HepG2 (cell line): Measurements from ENCODE around the gene USP40. TPM values are rescaled to one million over a fixed set of nuclear protein-coding genes. Genes with fewer than 3 reads are reported as not detected.
A peak's percentile ranks its signal among the peaks of the same experiment; 100 is the strongest.

Experiments used
- ATAC-seq: fragments of 200-7000 bp; cut with Tn5 transposase; 3 replicates; pipeline ENCODE4 v1.9.1; 2020; ENCODE audit warnings: mild to moderate bottlenecking, moderate library complexity
- BruUV-seq: library from RNA; stranded (reverse); fragments of 400-500 nt; replicated peaks from 2 replicates; lab custom pipeline; 2021; lab: Mats Ljungman, UMichigan
- CTCF ChIA-PET: fragments of 300-600 bp; formaldehyde crosslinking; extraction: SDS; loops from one replicate; lab custom pipeline; 2021; ENCODE audit warnings: low total read pairs, inconsistent platforms, low intra/inter-chr PET ratio; lab: Yijun Ruan, JAX
- POLR2A ChIA-PET: fragments of 350-600 bp; sonication (Branson Sonifier 250); formaldehyde crosslinking; loops from one replicate; lab custom pipeline; 2020; ENCODE audit warnings: antibody characterized with exemption, inconsistent platforms; lab: Yijun Ruan, JAX
- DNase-seq: peaks from one replicate; pipeline ENCODE4 v3.0.0-alpha.2; 2015; ENCODE audit warnings: low spot score
- FAIRE-seq: peaks from 3 replicates; lab custom pipeline; 2011; peaks lifted over from hg19 to GRCh38; lab: Jason Lieb, UNC
- H2AFZ ChIP-seq: one replicate; pipeline ENCODE4 v1.6.1; 2011; ENCODE audit warnings: low read length, inconsistent platforms
- H3K27ac ChIP-seq: fragments of 300-600 bp; 3 replicates; pipeline ENCODE4 v1.8.0; 2011; ENCODE audit warnings: mixed run types, mild to moderate bottlenecking, mixed read lengths, low read length, inconsistent platforms; ENCODE audit not compliant: insufficient read depth; ENCODE audit errors: extremely low read length
- H3K27me3 ChIP-seq, 2 experiments: fragments of 200-600 bp in 1 of 2; 2 replicates in 1 of 2; 3 replicates in 1 of 2; pipeline versions ENCODE4 v1.6.0 to v1.8.0; 2011; ENCODE audit warnings: low read length in 2 of 2, mild to moderate bottlenecking in 2 of 2, moderate library complexity in 2 of 2, inconsistent platforms in 1 of 2; ENCODE audit not compliant: insufficient read depth in 2 of 2, control insufficient read depth in 1 of 2
- H3K36me3 ChIP-seq, 2 experiments: fragments of 200-600 bp in 1 of 2; replicated peaks in 1 of 2; 2 replicates in 1 of 2; 3 replicates in 1 of 2; pipeline versions ENCODE4 v1.5.1 to v1.8.0; 2011; ENCODE audit warnings: low read length in 2 of 2, inconsistent platforms in 1 of 2; ENCODE audit not compliant: insufficient read depth in 2 of 2, control insufficient read depth in 1 of 2
- H3K4me1 ChIP-seq: 2 replicates; pipeline ENCODE4 v1.5.1; 2012; ENCODE audit warnings: low read length, inconsistent platforms; ENCODE audit not compliant: insufficient read depth
- H3K4me2 ChIP-seq: 2 replicates; pipeline ENCODE4 v1.6.0; 2011; ENCODE audit warnings: low read depth, low read length, inconsistent platforms
- H3K4me3 ChIP-seq, 3 experiments: fragments of 200-600 bp in 1 of 3; sonication (generic), shearing (Covaris generic) in 1 of 3; replicated peaks in 1 of 3; 2 replicates each; pipeline ENCODE4 v1.5.1; 2011 to 2016; ENCODE audit warnings: low read length in 3 of 3, inconsistent platforms in 2 of 3, low read depth in 2 of 3, mild to moderate bottlenecking in 2 of 3, control low read depth in 1 of 3, mixed read lengths in 1 of 3; ENCODE audit not compliant: insufficient read depth in 1 of 3
- H3K79me2 ChIP-seq: one replicate; pipeline ENCODE4 v1.6.1; 2011; ENCODE audit warnings: low read length, inconsistent platforms; ENCODE audit not compliant: insufficient read depth
- H3K9ac ChIP-seq: 2 replicates; pipeline ENCODE4 v1.6.0; 2011; ENCODE audit warnings: mild to moderate bottlenecking, low read depth, low read length, inconsistent platforms; ENCODE audit not compliant: insufficient read depth
- H3K9me3 ChIP-seq: 2 replicates; pipeline ENCODE4 v1.5.1; 2012; ENCODE audit warnings: mild to moderate bottlenecking, low read length
- H4K20me1 ChIP-seq: 2 replicates; pipeline ENCODE4 v1.6.0; 2011; ENCODE audit warnings: inconsistent platforms, mild to moderate bottlenecking, low read length, moderate library complexity; ENCODE audit not compliant: insufficient read depth
- ARID4A ChIP-seq: sonication (generic); formaldehyde crosslinking; IDR thresholded peaks from 2 replicates; pipeline ENCODE4 v1.5.0; 2020; ENCODE audit warnings: mild to moderate bottlenecking, missing genetic modification reagents, borderline replicate concordance
- HMGXB3 ChIP-seq: sonication (generic); formaldehyde crosslinking; IDR thresholded peaks from 2 replicates; pipeline ENCODE4 v1.4.0; 2020; ENCODE audit warnings: missing genetic modification reagents, borderline replicate concordance
- HNF4A ChIP-seq: sonication (generic); formaldehyde crosslinking; IDR thresholded peaks from 2 replicates; pipeline ENCODE4 v1.4.0; 2020; ENCODE audit warnings: missing genetic modification reagents
- MNT ChIP-seq: fragments of 450-650 bp; IDR thresholded peaks from 2 replicates; pipeline ENCODE4 v1.6.1; 2016
- ZBED4 ChIP-seq: sonication (generic); formaldehyde crosslinking; IDR thresholded peaks from 2 replicates; pipeline ENCODE4 v1.4.0; 2020; ENCODE audit warnings: missing genetic modification reagents, borderline replicate concordance
- WGBS: methylation state at CpG from one replicate; pipeline ENCODE4 v1.1.6; 2017; ENCODE audit warnings: low lambda C conversion rate; 5-methylcytosine and 5-hydroxymethylcytosine counted together
- in situ Hi-C: cut with HindIII; loops from 2 replicates; pipeline ENCODE4 v1.10.0; 2017; ENCODE audit warnings: low pct_unique_long_range_greater_than_20kb; ENCODE audit not compliant: extremely low pct_ligation_motif_present
- intact Hi-C: fragments of 100-400 bp; cut with micrococcal nuclease; formaldehyde crosslinking; loops from one replicate; pipeline ENCODE4 v1.10.0; 2022; ENCODE audit not compliant: unreplicated experiment
- polyA plus RNA-seq, 8 experiments: library from polyadenylated mRNA; depleted of rRNA in 3 of 8; stranded (reverse) in 7 of 8; unstranded in 1 of 8; fragments of >200 nt; fragmentation: Illumina TruSeq in 4 of 8; extraction: Trizol in 4 of 8; gene quantifications; 2 replicates each; pipeline versions ENCODE4 v1.2.1 to v1.2.3, GENCODE V29; 2011 to 2016; ENCODE audit warnings: low read depth in 4 of 8, missing spikeins in 1 of 8, mixed read lengths in 1 of 8; ENCODE audit not compliant: insufficient read depth in 1 of 8
- total RNA-seq, 5 experiments: library from RNA; depleted of rRNA; stranded (reverse); fragments of >200 nt; fragmentation: Illumina TruSeq; extraction: Trizol; gene quantifications; 2 replicates each; pipeline ENCODE4 v1.2.3, GENCODE V29; 2016; ENCODE audit warnings: low read depth in 1 of 5

The USP40 gene
- total and polyA plus RNA-seq, 2 of the 13 experiments (the other 11 are each of a cell fraction or from before 2014, with no cell fraction given), result 41.0 to 46.3 TPM

GRCh38 chr2:233572468-233572867 lies 5.9 kb upstream of the USP40 start:
- TF ChIP-seq ARID4A (CRISPR knock-in tag) (no peak), MNT (0 out of 2 replicates have a peak, but pooled peaks have one; percentile 30), HMGXB3 (CRISPR knock-in tag) (no peak), HNF4A (no peak), ZBED4 (CRISPR knock-in tag) (no peak)
- Histone ChIP-seq H3K9ac (no peak overlapping the region), H3K4me1 (no peaks in the 10 kb centered on the region), H2AFZ (no peak overlapping the region), H3K4me2 (no peak overlapping the region), H3K27me3 (no peaks in the 10 kb centered on the region), H3K27ac (no peak overlapping the region), H3K4me3 (no peak overlapping the region), H3K79me2 (no peaks in the 10 kb centered on the region), H3K9me3 (no peaks in the 10 kb centered on the region), H3K36me3 (no peaks in the 10 kb centered on the region), H4K20me1 (no peaks in the 10 kb centered on the region)
- DNase-seq (no peak), ATAC-seq (no peak), FAIRE-seq (no peak)
- BruUV-seq, result no TSS peak
- in situ Hi-C loops, result no loop called here
- ChIA-PET POLR2A (no interaction called here), CTCF (no interaction called here)
- intact Hi-C loops, result no loop called here
- 60% methylated on average over 4 of the region's 4 CpGs for WGBS
